Neural cell (in vitro differentiated cells): ENCODE measurements around the gene SLC1A2. TPM values are rescaled to one million over a fixed set of nuclear protein-coding genes. Genes with fewer than 3 reads are reported as not detected.

Experiments
- H2AFZ ChIP-seq: fragments of 200-600, 300-800 bp; sonication (generic), shearing (Covaris generic); 2 replicates; pipeline ENCODE4 v1.6.0; 2014; ENCODE audit warnings: low read depth, mild to moderate bottlenecking, antibody characterized with exemption, low read length, moderate library complexity
- H3F3A ChIP-seq: fragments of 200-600 bp; shearing (Covaris generic); 2 replicates; pipeline ENCODE4 v1.6.1; 2016; ENCODE audit warnings: mild to moderate bottlenecking, moderate library complexity, mixed read lengths, antibody characterized with exemption, low read length; ENCODE audit not compliant: insufficient read depth, poor library complexity, severe bottlenecking
- H3K27ac ChIP-seq: fragments of 200-600, 300-800 bp; sonication (generic), shearing (Covaris generic); 2 replicates; pipeline ENCODE4 v1.5.1; 2014; ENCODE audit warnings: mild to moderate bottlenecking, low read length, moderate library complexity
- H3K27me3 ChIP-seq: fragments of 300-800, 200-600 bp; sonication (generic), shearing (Covaris generic); 2 replicates; pipeline ENCODE4 v1.6.0; 2014; ENCODE audit warnings: mild to moderate bottlenecking, low read depth, low read length, moderate library complexity; ENCODE audit not compliant: insufficient read depth
- H3K36me3 ChIP-seq: fragments of 300-800, 200-600 bp; sonication (generic), shearing (Covaris generic); 2 replicates; pipeline ENCODE4 v1.5.1; 2014; ENCODE audit warnings: mild to moderate bottlenecking, antibody characterized with exemption, low read length, moderate library complexity; ENCODE audit not compliant: insufficient read depth
- H3K4me2 ChIP-seq: fragments of 300-800, 200-600 bp; sonication (generic), shearing (Covaris generic); 2 replicates; pipeline ENCODE4 v1.6.0; 2014; ENCODE audit warnings: mild to moderate bottlenecking, low read length
- H3K4me3 ChIP-seq: fragments of 300-800, 200-600 bp; sonication (generic), shearing (Covaris generic); 2 replicates; pipeline ENCODE4 v1.5.1; 2014; ENCODE audit warnings: mild to moderate bottlenecking, low read length, moderate library complexity
- H3K79me2 ChIP-seq: fragments of 200-600 bp; shearing (Covaris generic); replicated peaks from 2 replicates; pipeline ENCODE4 v1.6.0; 2014; ENCODE audit warnings: mild to moderate bottlenecking, low read length, moderate library complexity; ENCODE audit not compliant: insufficient read depth
- H3K9ac ChIP-seq: fragments of 300-800, 200-600 bp; sonication (generic), shearing (Covaris generic); 2 replicates; pipeline ENCODE4 v1.6.1; 2016; ENCODE audit warnings: mild to moderate bottlenecking, low read length, mixed read lengths
- H3K9me2 ChIP-seq: fragments of 200-600 bp; shearing (Covaris generic); 2 replicates; pipeline ENCODE4 v1.6.1; 2016; ENCODE audit warnings: mild to moderate bottlenecking, low read length, mixed read lengths; ENCODE audit not compliant: insufficient read depth
- H3K9me3 ChIP-seq: fragments of 200-600, 300-800 bp; sonication (generic), shearing (Covaris generic); 2 replicates; pipeline ENCODE4 v1.6.1; 2016; ENCODE audit warnings: mild to moderate bottlenecking, mixed run types, low read length, moderate library complexity, mixed read lengths
- H4K20me1 ChIP-seq: fragments of 200-600 bp; shearing (Covaris generic); 2 replicates; pipeline ENCODE4 v1.6.1; 2016; ENCODE audit warnings: mild to moderate bottlenecking, mixed run types; ENCODE audit not compliant: insufficient read depth
- CTCF ChIP-seq: fragments of 450-650 bp; IDR thresholded peaks from 2 replicates; pipeline ENCODE4 v1.5.1; 2014; ENCODE audit warnings: antibody characterized with exemption, mild to moderate bottlenecking, moderate library complexity; ENCODE audit not compliant: poor library complexity, severe bottlenecking
- EP300 ChIP-seq: fragments of 450-650 bp; conservative IDR thresholded peaks from 2 replicates; pipeline ENCODE4 v1.6.1; 2014; ENCODE audit warnings: antibody characterized with exemption, mild to moderate bottlenecking, moderate library complexity; ENCODE audit not compliant: poor library complexity, severe bottlenecking
- EZH2 ChIP-seq: fragments of 200-600, 300-800 bp; shearing (Covaris generic), sonication (generic); IDR thresholded peaks from 2 replicates; pipeline ENCODE4 v1.6.1; 2014; ENCODE audit warnings: antibody characterized with exemption, low read length, borderline replicate concordance, mild to moderate bottlenecking; ENCODE audit not compliant: insufficient read depth, poor library complexity, severe bottlenecking
- MXI1 ChIP-seq: fragments of 450-650 bp; conservative IDR thresholded peaks from 2 replicates; pipeline ENCODE4 v1.6.1; 2014; ENCODE audit warnings: antibody characterized with exemption, mild to moderate bottlenecking; ENCODE audit not compliant: poor library complexity, severe bottlenecking
- POLR2AphosphoS5 ChIP-seq: IDR thresholded peaks from 2 replicates; pipeline ENCODE4 v1.6.1; 2012
- RAD21 ChIP-seq: fragments of 450-650 bp; conservative IDR thresholded peaks from 2 replicates; pipeline ENCODE4 v1.6.1; 2014; ENCODE audit warnings: antibody characterized with exemption, mild to moderate bottlenecking, moderate library complexity
- REST ChIP-seq: IDR thresholded peaks from 2 replicates; pipeline ENCODE4 v1.6.1; 2012; ENCODE audit warnings: borderline replicate concordance
- SMC3 ChIP-seq: fragments of 450-650 bp; conservative IDR thresholded peaks from 2 replicates; pipeline ENCODE4 v1.6.1; 2014; ENCODE audit warnings: antibody characterized with exemption, mild to moderate bottlenecking, moderate library complexity; ENCODE audit not compliant: poor library complexity
- TAF1 ChIP-seq: IDR thresholded peaks from 2 replicates; pipeline ENCODE4 v1.6.1; 2012; ENCODE audit warnings: low read depth
- polyA plus RNA-seq: library from polyadenylated mRNA; depleted of rRNA; stranded (reverse); fragments of >200 nt; gene quantifications from 2 replicates; pipeline ENCODE4 v1.2.3, GENCODE V29; 2014

Gene SLC1A2
- polyA plus RNA-seq, 1 donor from 2014 or later, result 134 TPM

- no peaks in the 10 kb centered on the region for H3K36me3 ChIP-seq
- peaks cover 4% of the 10 kb centered on the region for H3K79me2 ChIP-seq
- H3K4me2 ChIP-seq, result no peak overlapping the region
These were observed 20.5 kb downstream of the SLC1A2 start for GRCh38 chr11:35398881-35399280.

GRCh38 chr11:35394941-35395340 is 24.4 kb downstream of the SLC1A2 start:
- H3K4me2 ChIP-seq, result no peak overlapping the region
- H3K79me2 ChIP-seq, result peaks cover 4% of the 10 kb centered on the region
- H3K36me3 ChIP-seq, result no peaks in the 10 kb centered on the region
- no peak overlapping the region for H3K27ac ChIP-seq
- no peaks in the 10 kb centered on the region for H3K9me2 ChIP-seq
- no peaks in the 10 kb centered on the region for H4K20me1 ChIP-seq
- H3K4me3 ChIP-seq, result no peak overlapping the region
- peaks cover 7% of the 10 kb centered on the region for H3K9me3 ChIP-seq
- no peaks in the 10 kb centered on the region for H3K27me3 ChIP-seq
- H2AFZ ChIP-seq, result no peak overlapping the region
- H3K9ac ChIP-seq, result no peak overlapping the region
- no peaks in the 10 kb centered on the region for H3F3A ChIP-seq
- no peak for TF ChIP-seq TAF1
- no peak for TF ChIP-seq MXI1
- TF ChIP-seq POLR2AphosphoS5, result no peak
- no peak for TF ChIP-seq EP300
- TF ChIP-seq SMC3, result no peak
- no peak for TF ChIP-seq REST
- no peak for TF ChIP-seq RAD21

More at GRCh38 chr11:35398881-35399280, 20.5 kb downstream of the SLC1A2 start:
- Histone ChIP-seq H3F3A (no peaks in the 10 kb centered on the region), H3K27ac (no peak overlapping the region), H3K4me3 (no peak overlapping the region), H3K9ac (no peak overlapping the region), H4K20me1 (no peaks in the 10 kb centered on the region), H3K27me3 (no peaks in the 10 kb centered on the region), H3K9me2 (no peaks in the 10 kb centered on the region), H2AFZ (no peak overlapping the region), H3K9me3 (peaks cover 7% of the 10 kb centered on the region)
- TF ChIP-seq EP300 (no peak), MXI1 (no peak), RAD21 (no peak), CTCF (no peak), EZH2 (no peak), POLR2AphosphoS5 (no peak), REST (no peak), SMC3 (no peak), TAF1 (no peak)
